ENCODE measurements around the gene CA14. TPM values are rescaled to one million over a fixed set of nuclear protein-coding genes. Genes with fewer than 3 reads are reported as not detected.
"Not testable (repeated sequence)": the region's sequence is repeated elsewhere in the genome, so short reads cannot be mapped to it uniquely, and the experiment has no call there.

The CA14 gene
- total RNA-seq, 1 donor from 2014 or later = not detected

GRCh38 chr1:150236614-150237100, 20.9 kb upstream of the CA14 start:
- no peak for DNase-seq (ENCODE audit: low read depth)
- Histone ChIP-seq H3K4me3 (ENCODE audit: low read depth, low read length) (peak overlapping the region; percentile 40), H3K27me3 (ENCODE audit: control insufficient read depth, insufficient read depth, low read length) (no peaks in the 10 kb centered on the region), H3K36me3 (ENCODE audit: control insufficient read depth, insufficient read depth, low read length) (no peaks in the 10 kb centered on the region)
- no peak for TF ChIP-seq CTCF (IDR thresholded peaks at IDR 0.05; ENCODE audit: insufficient read depth, low read length, poor library complexity, severe bottlenecking)

- H3K4me3 ChIP-seq (ENCODE audit: low read depth, low read length); H3K36me3 ChIP-seq (ENCODE audit: control insufficient read depth, insufficient read depth, low read length); DNase-seq (ENCODE audit: low read depth); H3K27me3 ChIP-seq (ENCODE audit: control insufficient read depth, insufficient read depth, low read length): not testable (repeated sequence)
Measured at GRCh38 chr1:150237176-150237575, 20.4 kb upstream of the CA14 start.

GRCh38 chr1:150237746-150238145, 19.8 kb upstream of the CA14 start:
- Histone ChIP-seq H3K4me3 (ENCODE audit: low read depth, low read length) (no peak overlapping the region), H3K36me3 (ENCODE audit: control insufficient read depth, insufficient read depth, low read length) (no peaks in the 10 kb centered on the region), H3K27me3 (ENCODE audit: control insufficient read depth, insufficient read depth, low read length) (no peaks in the 10 kb centered on the region)
- no peak for DNase-seq (ENCODE audit: low read depth)
- TF ChIP-seq CTCF (IDR thresholded peaks at IDR 0.05; ENCODE audit: insufficient read depth, low read length, poor library complexity, severe bottlenecking) = no peak

- no peak overlapping the region for H3K4me3 ChIP-seq (ENCODE audit: low read depth, low read length)
- DNase-seq (ENCODE audit: low read depth) = no peak
- no peaks in the 10 kb centered on the region for H3K27me3 ChIP-seq (ENCODE audit: control insufficient read depth, insufficient read depth, low read length)
- no peak for TF ChIP-seq CTCF (IDR thresholded peaks at IDR 0.05; ENCODE audit: insufficient read depth, low read length, poor library complexity, severe bottlenecking)
- no peaks in the 10 kb centered on the region for H3K36me3 ChIP-seq (ENCODE audit: control insufficient read depth, insufficient read depth, low read length)
Measured at GRCh38 chr1:150243003-150243402, 14.6 kb upstream of the CA14 start.

- Histone ChIP-seq H3K36me3 (ENCODE audit: control insufficient read depth, insufficient read depth, low read length) (no peaks in the 10 kb centered on the region), H3K27me3 (ENCODE audit: control insufficient read depth, insufficient read depth, low read length) (no peaks in the 10 kb centered on the region), H3K4me3 (ENCODE audit: low read depth, low read length) (no peak overlapping the region)
- TF ChIP-seq CTCF (IDR thresholded peaks at IDR 0.05; ENCODE audit: insufficient read depth, low read length, poor library complexity, severe bottlenecking) = no peak
- DNase-seq (ENCODE audit: low read depth) = no peak
Measured at GRCh38 chr1:150249936-150250335, 7.6 kb upstream of the CA14 start.

GRCh38 chr1:150256198-150256553, 1.4 kb upstream of the CA14 start:
- H3K4me3 ChIP-seq (ENCODE audit: low read depth, low read length) = no peak overlapping the region
- H3K36me3 ChIP-seq (ENCODE audit: control insufficient read depth, insufficient read depth, low read length) = no peaks in the 10 kb centered on the region
- TF ChIP-seq CTCF (IDR thresholded peaks at IDR 0.05; ENCODE audit: insufficient read depth, low read length, poor library complexity, severe bottlenecking) = no peak

More at GRCh38 chr1:150256198-150256553, 1.4 kb upstream of the CA14 start:
- DNase-seq (ENCODE audit: low read depth) = no peak
- peaks cover 23% of the 10 kb centered on the region for H3K27me3 ChIP-seq (ENCODE audit: control insufficient read depth, insufficient read depth, low read length)
